Breast epithelium (tissue), 3 donors: Measurements from ENCODE around the gene PAX7.

Experiments used
- POLR2A ChIP-seq: fragments of 450-650 bp; IDR thresholded peaks from one replicate; pipeline ENCODE4 v1.6.1; 2016; ENCODE audit warnings: antibody characterized with exemption, mild to moderate bottlenecking, moderate library complexity
- TF ChIP-seq, protein P1 (sequence below), 3 donors: fragments of 450-650 bp; IDR thresholded peaks; one replicate each; pipeline ENCODE4 v1.5.1; 2016 to 2017; ENCODE audit warnings: antibody characterized with exemption in 3 of 3, mild to moderate bottlenecking in 3 of 3, moderate library complexity in 3 of 3

DNA sequence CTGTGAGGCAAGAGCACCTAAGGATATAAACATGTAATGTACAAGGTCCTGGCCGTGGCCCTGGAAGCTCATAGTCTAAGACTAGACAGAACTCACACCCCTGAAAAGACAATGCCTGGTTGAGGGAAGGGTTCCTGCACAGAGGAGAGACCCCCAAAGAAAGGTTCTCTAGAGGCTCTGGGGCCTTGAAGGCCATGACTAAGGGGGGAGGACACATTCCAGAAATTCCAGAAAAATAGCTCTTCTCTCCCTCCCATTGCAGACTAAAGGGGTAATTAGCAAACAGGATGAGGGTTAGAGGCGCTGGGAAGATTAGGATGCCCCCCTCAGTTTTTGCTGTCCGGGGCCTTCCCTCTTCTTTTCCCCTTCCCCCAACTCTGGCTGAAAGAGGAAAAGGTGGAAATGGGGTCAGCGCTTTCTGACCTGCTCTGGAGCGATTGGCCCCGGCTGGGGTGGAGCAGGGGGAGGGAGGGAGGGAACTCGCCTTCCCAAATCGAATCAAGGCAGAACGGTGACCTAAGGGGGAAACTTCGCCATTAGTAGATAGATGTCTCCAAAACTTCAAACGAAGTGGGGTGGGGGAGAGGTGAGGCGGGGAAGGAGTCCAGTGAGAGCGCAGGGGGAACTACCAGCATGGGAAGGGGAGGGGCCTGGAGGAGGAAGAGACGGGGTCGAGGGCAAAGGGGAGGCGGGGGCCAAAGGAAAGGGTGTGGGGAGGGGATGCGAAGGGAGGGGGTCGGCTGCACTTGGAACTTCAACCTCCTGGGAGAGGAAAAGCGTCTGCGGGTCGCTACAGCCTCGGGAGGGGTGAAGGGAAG, 11.8 kb downstream of the PAX7 start:
- TF ChIP-seq, protein P1, sequence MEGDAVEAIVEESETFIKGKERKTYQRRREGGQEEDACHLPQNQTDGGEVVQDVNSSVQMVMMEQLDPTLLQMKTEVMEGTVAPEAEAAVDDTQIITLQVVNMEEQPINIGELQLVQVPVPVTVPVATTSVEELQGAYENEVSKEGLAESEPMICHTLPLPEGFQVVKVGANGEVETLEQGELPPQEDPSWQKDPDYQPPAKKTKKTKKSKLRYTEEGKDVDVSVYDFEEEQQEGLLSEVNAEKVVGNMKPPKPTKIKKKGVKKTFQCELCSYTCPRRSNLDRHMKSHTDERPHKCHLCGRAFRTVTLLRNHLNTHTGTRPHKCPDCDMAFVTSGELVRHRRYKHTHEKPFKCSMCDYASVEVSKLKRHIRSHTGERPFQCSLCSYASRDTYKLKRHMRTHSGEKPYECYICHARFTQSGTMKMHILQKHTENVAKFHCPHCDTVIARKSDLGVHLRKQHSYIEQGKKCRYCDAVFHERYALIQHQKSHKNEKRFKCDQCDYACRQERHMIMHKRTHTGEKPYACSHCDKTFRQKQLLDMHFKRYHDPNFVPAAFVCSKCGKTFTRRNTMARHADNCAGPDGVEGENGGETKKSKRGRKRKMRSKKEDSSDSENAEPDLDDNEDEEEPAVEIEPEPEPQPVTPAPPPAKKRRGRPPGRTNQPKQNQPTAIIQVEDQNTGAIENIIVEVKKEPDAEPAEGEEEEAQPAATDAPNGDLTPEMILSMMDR (IDR thresholded peaks at IDR 0.05) = no peak
- no peak for TF ChIP-seq POLR2A
